PC-3 (cell line): Measurements from ENCODE around the gene RMDN2. TPM values are rescaled to one million over a fixed set of nuclear protein-coding genes. Genes with fewer than 3 reads are reported as not detected.

Experiments used
- ATAC-seq: fragments of 200-7000 bp; cut with Tn5 transposase; 2 replicates; pipeline ENCODE4 v1.9.1; 2020; ENCODE audit warnings: mild to moderate bottlenecking, moderate library complexity
- BruUV-seq: library from RNA; stranded (reverse); fragments of 400-500 nt; replicated peaks from 2 replicates; lab custom pipeline; 2021; lab: Mats Ljungman, UMichigan
- CTCF ChIA-PET: fragments of 300-600 bp; sonication (Branson Sonifier 250); formaldehyde crosslinking; loops from one replicate; lab custom pipeline; 2022; ENCODE audit warnings: antibody characterized with exemption; lab: Charles Lee
- POLR2A ChIA-PET: fragments of 300-600 bp; sonication (Branson Sonifier 250); formaldehyde crosslinking; loops from one replicate; lab custom pipeline; 2022; ENCODE audit warnings: antibody characterized with exemption; ENCODE audit not compliant: unreplicated experiment; lab: Charles Lee
- DNase-seq: peaks from one replicate; pipeline ENCODE4 v3.0.0-alpha.2; 2015
- H2AFZ ChIP-seq: fragments of 300-600 bp; sonication (generic); 2 replicates; pipeline ENCODE4 v1.6.0; 2016; ENCODE audit warnings: antibody characterized with exemption, low read length
- H3F3A ChIP-seq: fragments of 300-600 bp; sonication (generic); one replicate; pipeline ENCODE4 v1.6.0; 2017; ENCODE audit warnings: antibody characterized with exemption, low read length, control low read depth, mild to moderate bottlenecking; ENCODE audit not compliant: unreplicated experiment
- H3K27ac ChIP-seq: fragments of 300-600 bp; sonication (generic); 2 replicates; pipeline ENCODE4 v1.5.1; 2016; ENCODE audit warnings: mild to moderate bottlenecking, low read length
- H3K27me3 ChIP-seq: fragments of 300-600 bp; sonication (generic); 2 replicates; pipeline ENCODE4 v1.6.1; 2016; ENCODE audit warnings: low read length, mixed read lengths
- H3K36me3 ChIP-seq: fragments of 300-600 bp; sonication (generic); 2 replicates; pipeline ENCODE4 v1.6.1; 2016; ENCODE audit warnings: low read depth, mixed run types, low read length, mixed read lengths
- H3K4me1 ChIP-seq: fragments of 300-600 bp; sonication (generic); 2 replicates; pipeline ENCODE4 v1.5.1; 2016; ENCODE audit warnings: low read length; ENCODE audit not compliant: insufficient read depth
- H3K4me2 ChIP-seq: fragments of 300-600 bp; sonication (generic); 2 replicates; pipeline ENCODE4 v1.6.0; 2016; ENCODE audit warnings: low read length
- H3K4me3 ChIP-seq: fragments of 300-600 bp; sonication (generic); 2 replicates; pipeline ENCODE4 v1.5.1; 2016; ENCODE audit warnings: mild to moderate bottlenecking, low read length, mixed read lengths
- H3K79me2 ChIP-seq: fragments of 300-600 bp; sonication (generic); 2 replicates; pipeline ENCODE4 v1.6.1; 2017; ENCODE audit warnings: low read length, mixed read lengths
- H3K9ac ChIP-seq: fragments of 300-600 bp; sonication (generic); 2 replicates; pipeline ENCODE4 v1.6.0; 2016; ENCODE audit warnings: mild to moderate bottlenecking, low read length
- H3K9me2 ChIP-seq: fragments of 300-600 bp; sonication (generic); replicated peaks from 2 replicates; pipeline ENCODE4 v1.6.1; 2016; ENCODE audit warnings: mixed run types, low read length, mixed read lengths
- H3K9me3 ChIP-seq: fragments of 300-600 bp; sonication (generic); 2 replicates; pipeline ENCODE4 v1.6.1; 2016; ENCODE audit warnings: low read length, mixed read lengths
- H4K20me1 ChIP-seq: fragments of 300-600 bp; sonication (generic); 2 replicates; pipeline ENCODE4 v1.6.1; 2016; ENCODE audit warnings: low read length, mixed read lengths
- EZH2 ChIP-seq: fragments of 300-600 bp; sonication (generic); IDR thresholded peaks from one replicate; pipeline ENCODE4 v1.6.1; 2017; ENCODE audit warnings: antibody characterized with exemption, mild to moderate bottlenecking, low read length; ENCODE audit not compliant: unreplicated experiment
- EZH2phosphoT487 ChIP-seq: fragments of 300-600 bp; sonication (generic); IDR thresholded peaks from 2 replicates; pipeline ENCODE4 v1.6.1; 2018; ENCODE audit warnings: mild to moderate bottlenecking, antibody characterized with exemption, low read length, borderline replicate concordance
- intact Hi-C: fragments of 100-400 bp; cut with micrococcal nuclease; formaldehyde crosslinking; loops from 2 replicates; pipeline ENCODE4 v1.9.0; 2023
- total RNA-seq: library from RNA; depleted of rRNA; stranded (reverse); fragments of >200 nt; gene quantifications from 2 replicates; pipeline ENCODE4 v1.2.3, GENCODE V29; 2014
- TF ChIP-seq, protein P1 (sequence below): fragments of 300-600 bp; sonication (generic); conservative IDR thresholded peaks from 2 replicates; pipeline ENCODE4 v1.5.1; 2017; ENCODE audit warnings: antibody characterized with exemption, low read depth, mild to moderate bottlenecking, low read length

The RMDN2 gene
- total RNA-seq, 1 experiment from 2014 or later, result 2.6 TPM

DNA sequence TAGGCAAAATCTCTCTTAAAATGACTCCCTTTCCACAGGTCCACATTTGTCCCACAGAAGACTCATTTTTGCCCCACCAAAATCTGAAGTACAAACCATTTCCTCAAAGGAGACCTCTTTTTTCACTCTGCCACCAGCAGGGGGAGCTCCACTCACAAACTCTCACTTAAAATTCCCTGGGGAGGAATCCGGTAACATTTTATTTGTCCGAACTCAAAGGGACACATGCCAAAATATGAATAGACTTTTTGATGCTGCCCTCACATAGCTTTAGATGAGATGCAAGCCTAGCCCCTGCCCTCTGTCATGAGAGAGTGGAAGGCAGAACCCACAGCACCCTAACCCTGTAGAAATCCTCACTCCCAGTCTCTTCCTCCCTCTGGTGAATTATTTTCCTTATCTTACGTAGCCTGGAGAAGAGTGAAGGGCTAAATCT, 57.1 kb downstream of the RMDN2 start:
- Histone ChIP-seq H3K9me2 (no peaks in the 10 kb centered on the region), H2AFZ (no peak overlapping the region), H3K4me3 (no peak overlapping the region), H3F3A (no peaks in the 10 kb centered on the region), H3K4me2 (peak overlapping the region; percentile 49), H3K27me3 (no peaks in the 10 kb centered on the region), H3K9ac (no peak overlapping the region), H3K27ac (no peak overlapping the region), H3K36me3 (no peaks in the 10 kb centered on the region), H3K9me3 (no peaks in the 10 kb centered on the region), H3K4me1 (0 out of 2 replicates have a peak, but pooled peaks cover 6% of the 10 kb centered on the region), H4K20me1 (no peaks in the 10 kb centered on the region), H3K79me2 (no peaks in the 10 kb centered on the region)
- CTCF ChIA-PET, result interaction anchor here (1.0 kb wide), 2 partner anchors 15 to 292 kb away, joined by 3 to 5 read pairs; no protein-coding TSS in a partner anchor
- TF ChIP-seq, protein P1, sequence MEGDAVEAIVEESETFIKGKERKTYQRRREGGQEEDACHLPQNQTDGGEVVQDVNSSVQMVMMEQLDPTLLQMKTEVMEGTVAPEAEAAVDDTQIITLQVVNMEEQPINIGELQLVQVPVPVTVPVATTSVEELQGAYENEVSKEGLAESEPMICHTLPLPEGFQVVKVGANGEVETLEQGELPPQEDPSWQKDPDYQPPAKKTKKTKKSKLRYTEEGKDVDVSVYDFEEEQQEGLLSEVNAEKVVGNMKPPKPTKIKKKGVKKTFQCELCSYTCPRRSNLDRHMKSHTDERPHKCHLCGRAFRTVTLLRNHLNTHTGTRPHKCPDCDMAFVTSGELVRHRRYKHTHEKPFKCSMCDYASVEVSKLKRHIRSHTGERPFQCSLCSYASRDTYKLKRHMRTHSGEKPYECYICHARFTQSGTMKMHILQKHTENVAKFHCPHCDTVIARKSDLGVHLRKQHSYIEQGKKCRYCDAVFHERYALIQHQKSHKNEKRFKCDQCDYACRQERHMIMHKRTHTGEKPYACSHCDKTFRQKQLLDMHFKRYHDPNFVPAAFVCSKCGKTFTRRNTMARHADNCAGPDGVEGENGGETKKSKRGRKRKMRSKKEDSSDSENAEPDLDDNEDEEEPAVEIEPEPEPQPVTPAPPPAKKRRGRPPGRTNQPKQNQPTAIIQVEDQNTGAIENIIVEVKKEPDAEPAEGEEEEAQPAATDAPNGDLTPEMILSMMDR, result peak; percentile 94
- TF ChIP-seq EZH2phosphoT487, result no peak
- no peak for TF ChIP-seq EZH2
- intact Hi-C loops, result loop anchor here (1.0 to 5.0 kb wide), 2 partner anchors 95 to 292 kb away; partner anchors contain the start of gene CYP1B1
- BruUV-seq, result no TSS peak
- DNase-seq (peak; percentile 79), ATAC-seq (peak; percentile 42; the same call in 1 of the 2 replicates)
- POLR2A ChIA-PET, result interaction anchor here (0.7 kb wide), 1 partner anchor 289 kb away, joined by 4 read pairs; no protein-coding TSS in a partner anchor

DNA sequence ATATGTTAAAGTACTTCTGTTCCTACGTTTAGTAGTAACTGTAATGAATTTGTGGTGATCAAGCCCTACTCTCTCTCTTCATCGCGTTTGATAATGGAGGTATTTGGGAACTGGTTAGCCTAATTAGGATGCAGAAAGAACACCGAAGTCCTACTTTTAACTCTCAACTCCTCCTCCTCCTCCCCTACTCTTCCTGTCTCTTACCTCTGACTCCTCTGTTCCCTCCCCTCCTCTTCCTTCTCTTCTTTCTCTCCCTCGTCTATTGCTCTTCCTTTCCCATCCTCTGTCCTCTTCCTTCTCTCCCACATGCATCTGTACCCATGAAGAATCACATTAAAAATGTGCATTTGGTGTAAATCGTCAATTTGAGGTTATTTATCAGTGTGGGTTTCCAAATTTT, 57.8 kb downstream of the RMDN2 start:
- CTCF ChIA-PET, result no interaction called here
- no peaks in the 10 kb centered on the region for H3K79me2 ChIP-seq
- BruUV-seq, result no TSS peak
- ATAC-seq (no peak), DNase-seq (no peak)
- no peak overlapping the region for H2AFZ ChIP-seq
- H3K36me3 ChIP-seq, result no peaks in the 10 kb centered on the region
- no peak overlapping the region for H3K4me3 ChIP-seq
- H3F3A ChIP-seq, result no peaks in the 10 kb centered on the region
- H3K9me3 ChIP-seq, result no peaks in the 10 kb centered on the region
- no peak overlapping the region for H3K4me2 ChIP-seq
- TF ChIP-seq EZH2phosphoT487, result no peak
- no peak for TF ChIP-seq EZH2
- TF ChIP-seq, protein P1, result no peak
- H3K9ac ChIP-seq, result no peak overlapping the region
- 0 out of 2 replicates have a peak, but pooled peaks cover 6% of the 10 kb centered on the region for H3K4me1 ChIP-seq
- intact Hi-C loops, result loop anchor here (1.0 to 5.0 kb wide), 2 partner anchors 94 to 291 kb away; partner anchors contain the start of gene CYP1B1
- H3K27ac ChIP-seq, result no peak overlapping the region
- no peaks in the 10 kb centered on the region for H3K9me2 ChIP-seq
- POLR2A ChIA-PET, result no interaction called here
- no peaks in the 10 kb centered on the region for H4K20me1 ChIP-seq
- H3K27me3 ChIP-seq, result no peaks in the 10 kb centered on the region

DNA sequence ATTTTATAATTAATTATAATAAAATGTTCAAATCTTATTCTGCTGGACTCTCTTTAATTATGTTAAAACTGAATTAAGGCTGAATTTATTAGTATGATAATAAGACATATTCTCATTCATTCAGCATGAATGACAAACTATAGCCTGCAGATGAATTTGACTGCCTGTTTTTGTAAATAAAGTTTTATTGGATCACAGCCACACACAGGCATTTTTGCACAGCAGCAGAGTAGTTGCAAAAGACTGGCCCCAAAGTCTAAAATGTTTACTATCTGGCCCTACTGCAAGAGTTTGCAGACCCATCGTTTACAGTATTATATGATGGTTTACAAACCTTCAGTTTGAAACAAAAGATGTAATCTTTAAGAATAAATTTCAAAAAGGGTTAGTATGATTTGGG, 58.6 kb downstream of the RMDN2 start:
- H3K4me3 ChIP-seq, result no peak overlapping the region
- no peak for ATAC-seq
- intact Hi-C loops, result loop anchor here (1.0 to 5.0 kb wide), 2 partner anchors 94 to 132 kb away; partner anchors contain the start of gene CYP1B1
- no peaks in the 10 kb centered on the region for H3K9me3 ChIP-seq
- H3K27ac ChIP-seq, result no peak overlapping the region
- no TSS peak for BruUV-seq
- DNase-seq, result no peak
- 0 out of 2 replicates have a peak, but pooled peaks cover 6% of the 10 kb centered on the region for H3K4me1 ChIP-seq
- TF ChIP-seq EZH2phosphoT487 (no peak), EZH2 (no peak)
- TF ChIP-seq, protein P1, result no peak
- ChIA-PET POLR2A (no interaction called here), CTCF (no interaction called here)
- no peaks in the 10 kb centered on the region for H4K20me1 ChIP-seq
- no peak overlapping the region for H2AFZ ChIP-seq
- no peaks in the 10 kb centered on the region for H3K27me3 ChIP-seq
- H3K4me2 ChIP-seq, result no peak overlapping the region
- H3F3A ChIP-seq, result no peaks in the 10 kb centered on the region
- no peaks in the 10 kb centered on the region for H3K79me2 ChIP-seq
- no peak overlapping the region for H3K9ac ChIP-seq
- no peaks in the 10 kb centered on the region for H3K36me3 ChIP-seq
- H3K9me2 ChIP-seq, result no peaks in the 10 kb centered on the region
